ENCODE results near the gene TNPO1. TPM values are rescaled to one million over a fixed set of nuclear protein-coding genes. Genes with fewer than 3 reads are reported as not detected.
A peak's percentile ranks its signal among the peaks of the same experiment; 100 is the strongest.

TNPO1 gene
- total RNA-seq, 3 donors from 2014 or later (not counting 1 experiment from before 2014, with no cell fraction given) = 64.9 to 98.3 (median 97.6) TPM

- peak in 2 of 3 donors; percentile 28 to 47 for ATAC-seq
- 5% methylated on average over 9 of the region's 14 CpGs for WGBS (ENCODE audit: insufficient coverage)
- no peaks in the 10 kb centered on the region for H3K9me3 Mint-ChIP-seq
Observed at GRCh38 chr5:72815580-72816283, 729 bp upstream of the TNPO1 start.

GRCh38 chr5:72817076-72817481, 618 bp downstream of the TNPO1 start:
- peak overlapping the region; percentile 87 for H3K4me3 ChIP-seq (ENCODE audit: low read length)
- Mint-ChIP-seq H3K27ac (peak overlapping the region; percentile 91 to 96), H3K27me3 (ENCODE audit: low read depth in 2 of 2) (peaks cover 7 to 11% of the 10 kb centered on the region in 2 donors), H3K9me3 (no peaks in the 10 kb centered on the region), H3K36me3 (no peaks in the 10 kb centered on the region), H3K4me1 (peaks cover 21 to 22% of the 10 kb centered on the region in 2 donors), H3K4me3 (peak overlapping the region; percentile 95)
- peak overlapping the region; percentile 83 for H3K27ac ChIP-seq (ENCODE audit: low read length)
- ATAC-seq (peak; percentile 26 to 36 (median 27)), DNase-seq (peak in 1 of 2 donors; percentile 65)
- no peaks in the 10 kb centered on the region for H3K36me3 ChIP-seq (ENCODE audit: control insufficient read depth, insufficient read depth, low read length)
- peaks cover 2% of the 10 kb centered on the region for H3K27me3 ChIP-seq (ENCODE audit: control insufficient read depth, insufficient read depth, low read length)
- no peak for TF ChIP-seq CTCF (IDR thresholded peaks at IDR 0.05)
- WGBS (ENCODE audit: insufficient coverage) = 1% methylated on average over 24 of the region's 24 CpGs
- peaks cover 5% of the 10 kb centered on the region for H3K4me1 ChIP-seq (ENCODE audit: control insufficient read depth, insufficient read depth, low read length)
- no peaks in the 10 kb centered on the region for H3K9me3 ChIP-seq (ENCODE audit: control insufficient read depth, insufficient read depth, low read length)
- intact Hi-C loops (cut with micrococcal nuclease) = loop anchor here (5.0 kb wide), 1 partner anchor 140 kb away; the partner anchor contains the start of gene FCHO2

More at GRCh38 chr5:72815580-72816283, 729 bp upstream of the TNPO1 start:
- intact Hi-C loops (cut with micrococcal nuclease) = loop anchor here (1.0 to 5.0 kb wide), 2 partner anchors 33 to 142 kb away; partner anchors contain the start of gene FCHO2
- H3K36me3 ChIP-seq (ENCODE audit: control insufficient read depth, insufficient read depth, low read length) = no peaks in the 10 kb centered on the region
- Mint-ChIP-seq H3K27ac (peak overlapping the region; percentile 91 to 96), H3K36me3 (no peaks in the 10 kb centered on the region), H3K27me3 (ENCODE audit: low read depth in 2 of 2) (peaks cover 15 to 24% of the 10 kb centered on the region in 2 donors), H3K4me1 (peaks cover 18 to 22% of the 10 kb centered on the region in 2 donors), H3K4me3 (peak overlapping the region; percentile 95)
- peaks cover 2% of the 10 kb centered on the region for H3K27me3 ChIP-seq (ENCODE audit: control insufficient read depth, insufficient read depth, low read length)
- peaks cover 5% of the 10 kb centered on the region for H3K4me1 ChIP-seq (ENCODE audit: control insufficient read depth, insufficient read depth, low read length)
- no peaks in the 10 kb centered on the region for H3K9me3 ChIP-seq (ENCODE audit: control insufficient read depth, insufficient read depth, low read length)
- TF ChIP-seq CTCF (IDR thresholded peaks at IDR 0.05) = no peak
- H3K4me3 ChIP-seq (ENCODE audit: low read length) = peak overlapping the region; percentile 87
- peak overlapping the region; percentile 83 for H3K27ac ChIP-seq (ENCODE audit: low read length)
- DNase-seq = peak in 1 of 2 donors; percentile 69

GRCh38 chr5:72817671-72818266, 1.3 kb downstream of the TNPO1 start:
- Histone ChIP-seq H3K4me1 (ENCODE audit: control insufficient read depth, insufficient read depth, low read length) (peaks cover 5% of the 10 kb centered on the region), H3K27me3 (ENCODE audit: control insufficient read depth, insufficient read depth, low read length) (peaks cover 2% of the 10 kb centered on the region), H3K36me3 (ENCODE audit: control insufficient read depth, insufficient read depth, low read length) (no peaks in the 10 kb centered on the region), H3K9me3 (ENCODE audit: control insufficient read depth, insufficient read depth, low read length) (no peaks in the 10 kb centered on the region), H3K4me3 (ENCODE audit: low read length) (peak overlapping the region; percentile 87), H3K27ac (ENCODE audit: low read length) (no peak overlapping the region)
- DNase-seq (peak in 1 of 2 donors; percentile 11), ATAC-seq (no peak)
- WGBS (ENCODE audit: insufficient coverage) = 53% methylated on average over 4 of the region's 6 CpGs
- no peak for TF ChIP-seq CTCF (IDR thresholded peaks at IDR 0.05)
- intact Hi-C loops (cut with micrococcal nuclease) = loop anchor here (2.0 to 5.0 kb wide), 2 partner anchors 140 to 451 kb away; partner anchors contain the start of gene FCHO2
- Mint-ChIP-seq H3K9me3 (no peaks in the 10 kb centered on the region), H3K4me3 (peak overlapping the region; percentile 95), H3K36me3 (no peaks in the 10 kb centered on the region), H3K4me1 (peaks cover 21 to 22% of the 10 kb centered on the region in 2 donors), H3K27ac (peak overlapping the region; percentile 91 to 96), H3K27me3 (ENCODE audit: low read depth in 2 of 2) (peaks cover 3 to 4% of the 10 kb centered on the region in 2 donors)

Measured in natural killer cell (primary cell).